ENCODE data around the gene STXBP5L.
"Not testable (repeated sequence)": the region's sequence is repeated elsewhere in the genome, so short reads cannot be mapped to it uniquely, and the experiment has no call there.

Gene STXBP5L

GRCh38 chr3:121232309-121233225, 324.6 kb downstream of the STXBP5L start:
- no peak for DNase-seq

GRCh38 chr3:121243208-121243607, 335.2 kb downstream of the STXBP5L start:
- no peak for DNase-seq

GRCh38 chr3:121252676-121253075, 344.7 kb downstream of the STXBP5L start:
- DNase-seq, result no peak

GRCh38 chr3:121269389-121269788, 361.4 kb downstream of the STXBP5L start:
- no peak for DNase-seq

GRCh38 chr3:121274411-121274810, 366.4 kb downstream of the STXBP5L start:
- DNase-seq, result no peak

- no peak for DNase-seq
Observed at GRCh38 chr3:121295452-121295851, 387.4 kb downstream of the STXBP5L start.

- no peak for DNase-seq
Observed at GRCh38 chr3:121295979-121296378, 388.0 kb downstream of the STXBP5L start.

- DNase-seq, result no peak
Observed at GRCh38 chr3:121324320-121324719, 416.3 kb downstream of the STXBP5L start.

GRCh38 chr3:121330118-121330517, 422.1 kb downstream of the STXBP5L start:
- DNase-seq, result no peak

GRCh38 chr3:121330634-121331033, 422.6 kb downstream of the STXBP5L start:
- no peak for DNase-seq

- not testable (repeated sequence) for DNase-seq
Observed at GRCh38 chr3:121355960-121356359, 448.0 kb downstream of the STXBP5L start.

GRCh38 chr3:121362035-121362734, 454.2 kb downstream of the STXBP5L start:
- no peak for DNase-seq

- not testable (repeated sequence) for DNase-seq
Observed at GRCh38 chr3:121388308-121388707, 480.3 kb downstream of the STXBP5L start.

- not testable (repeated sequence) for DNase-seq
Observed at GRCh38 chr3:121395967-121396366, 488.0 kb downstream of the STXBP5L start.

- DNase-seq, result not testable (repeated sequence)
Observed at GRCh38 chr3:121398051-121398450, 490.0 kb downstream of the STXBP5L start.

GRCh38 chr3:121399820-121400219, 491.8 kb downstream of the STXBP5L start:
- no peak for DNase-seq

- DNase-seq, result no peak
Observed at GRCh38 chr3:121405631-121406030, 497.6 kb downstream of the STXBP5L start.

- DNase-seq, result no peak
Observed at GRCh38 chr3:121411523-121411922, 503.5 kb downstream of the STXBP5L start.

GRCh38 chr3:121414924-121415323, 506.9 kb downstream of the STXBP5L start:
- DNase-seq, result no peak

GRCh38 chr3:121418182-121418581, 510.2 kb downstream of the STXBP5L start:
- no peak for DNase-seq

- DNase-seq, result no peak
Observed at GRCh38 chr3:121424549-121424948, 516.5 kb downstream of the STXBP5L start.

GRCh38 chr3:121430664-121431215, 522.7 kb downstream of the STXBP5L start:
- DNase-seq, result no peak

GRCh38 chr3:121431726-121432517, 523.9 kb downstream of the STXBP5L start:
- peak; percentile 74 for DNase-seq
